ENCODE data around the gene COQ6. TPM values are rescaled to one million over a fixed set of nuclear protein-coding genes. Genes with fewer than 3 reads are reported as not detected.

COQ6 gene
- total and polyA plus RNA-seq, 2 of the 8 experiments (the other 6 are each of a cell fraction or from before 2014, with no cell fraction given): 9.5 to 15.5 TPM

DNA sequence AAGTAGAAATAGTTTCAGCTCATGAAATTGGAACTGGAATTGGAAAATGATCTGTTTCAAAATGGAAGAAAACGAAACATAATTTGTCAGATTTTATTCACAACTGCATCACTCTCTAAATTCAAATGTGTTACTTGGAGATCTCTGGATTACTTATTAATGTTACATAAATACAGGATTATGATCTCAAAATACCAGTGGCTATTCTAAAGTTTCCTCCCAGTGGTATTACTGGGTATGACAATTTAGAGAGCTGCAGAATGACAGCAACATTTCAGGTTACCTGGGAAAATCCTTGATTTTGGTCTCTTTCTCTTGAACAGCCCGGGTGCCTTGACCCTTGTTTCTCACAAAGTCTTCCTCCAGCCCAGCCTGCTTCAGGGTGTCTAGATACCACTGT is 14.4 kb upstream of the COQ6 start:
- CTCF ChIA-PET (ENCODE audit: partially characterized antibody): interaction anchor here (0.6 to 2.2 kb wide), 29 partner anchors 8 to 272 kb away, joined by 3 to 12 read pairs (median 3); no protein-coding TSS in a partner anchor
- no peak for FAIRE-seq
- no peak for TF ChIP-seq SP1 (IDR thresholded peaks at IDR 0.05; ENCODE audit: low read depth, low read length)
- no peak for TF ChIP-seq MAFK (IDR thresholded peaks at IDR 0.05; ENCODE audit: low read depth, low read length)
- no peak for TF ChIP-seq CHD1 (IDR thresholded peaks at IDR 0.05; ENCODE audit: low read depth, low read length)
- TF ChIP-seq RXRA (IDR thresholded peaks at IDR 0.05; ENCODE audit: insufficient read depth, low read depth, low read length): no peak
- TF ChIP-seq SIRT6 (IDR thresholded peaks at IDR 0.05; ENCODE audit: low read length): no peak
- TF ChIP-seq HDAC6 (IDR thresholded peaks at IDR 0.05; ENCODE audit: low read depth, low read length): no peak
- TF ChIP-seq TAF7 (optimal IDR thresholded peaks at IDR 0.05; ENCODE audit: borderline replicate concordance, low read depth, low read length): no peak
- no peak for TF ChIP-seq CBX5 (IDR thresholded peaks at IDR 0.05; ENCODE audit: low read depth, low read length)
- TF ChIP-seq EGR1 (IDR thresholded peaks at IDR 0.05; ENCODE audit: borderline replicate concordance, low read depth, low read length): no peak
- no peak for TF ChIP-seq RFX5 (IDR thresholded peaks at IDR 0.05; ENCODE audit: borderline replicate concordance, low read depth, low read length)
- TF ChIP-seq NANOG (IDR thresholded peaks at IDR 0.05; ENCODE audit: insufficient read depth, low read depth, low read length, poor library complexity, severe bottlenecking): no peak
- no peak for TF ChIP-seq NRF1 (IDR thresholded peaks at IDR 0.05; ENCODE audit: low read depth, low read length)
- no peak for TF ChIP-seq BACH1 (IDR thresholded peaks at IDR 0.05; ENCODE audit: low read length)
- no peak for TF ChIP-seq GTF2F1 (IDR thresholded peaks at IDR 0.05; ENCODE audit: borderline replicate concordance, low read depth, low read length)
- no peak for TF ChIP-seq JUN (IDR thresholded peaks at IDR 0.05; ENCODE audit: low read depth, low read length)
- no peak for TF ChIP-seq PHF8 (conservative IDR thresholded peaks at IDR 0.05; ENCODE audit: low read depth, low read length)

More for the DNA sequence above, 14.4 kb upstream of the COQ6 start:
- no peaks in the 10 kb centered on the region for H4K20me1 ChIP-seq (replicated peaks in 1 of 2; ENCODE audit: control insufficient read depth in 1 of 2, insufficient read depth in 2 of 2, low read length in 2 of 2)
- no peak overlapping the region for H3K4ac ChIP-seq (replicated peaks; ENCODE audit: insufficient read length, low read depth, low read length)
- H3K23me2 ChIP-seq (ENCODE audit: low read depth, low read length): no peaks in the 10 kb centered on the region
- no peaks in the 10 kb centered on the region for H3K4me1 ChIP-seq (replicated peaks in 1 of 4; ENCODE audit: control insufficient read depth in 3 of 4, insufficient read depth in 4 of 4, low read length in 3 of 4)
- H3K56ac ChIP-seq (replicated peaks; ENCODE audit: insufficient read length, low read depth, low read length): no peak overlapping the region
- no peak overlapping the region for H2AK5ac ChIP-seq (ENCODE audit: low read depth, low read length)
- no peak overlapping the region for H4K5ac ChIP-seq (ENCODE audit: insufficient read length, low read depth, low read length)
- H4K8ac ChIP-seq (ENCODE audit: extremely low read depth, insufficient read depth, low read length): no peak overlapping the region
- H2BK15ac ChIP-seq (ENCODE audit: low read length): no peak overlapping the region
- no peak overlapping the region for H2BK12ac ChIP-seq (ENCODE audit: low read depth, low read length)
- H4K91ac ChIP-seq (replicated peaks; ENCODE audit: insufficient read length, low read length): no peak overlapping the region
- H3K27me3 ChIP-seq (replicated peaks in 1 of 4; ENCODE audit: control insufficient read depth in 3 of 4, extremely low read depth in 1 of 4, insufficient read depth in 3 of 4, low read length in 3 of 4): no peaks in the 10 kb centered on the region
- H2BK120ac ChIP-seq (replicated peaks; ENCODE audit: low read depth, low read length): no peak overlapping the region
- H3K9me3 ChIP-seq (ENCODE audit: insufficient read depth in 2 of 2, low read depth in 1 of 2, low read length in 1 of 2): no peaks in the 10 kb centered on the region
- no peak overlapping the region for H3K18ac ChIP-seq (ENCODE audit: extremely low read depth, low read length)
- H2AFZ ChIP-seq (ENCODE audit: low read length): no peak overlapping the region
- H3K79me2 ChIP-seq (ENCODE audit: control insufficient read depth in 1 of 2, insufficient read depth in 2 of 2, low read length in 2 of 2): no peaks in the 10 kb centered on the region
- WGBS, 2 experiments (ENCODE audit: extremely low coverage in 1 of 2, insufficient coverage in 1 of 2, insufficient read length in 1 of 2, insufficient replicate concordance in 2 of 2, low coverage in 1 of 2, low lambda C conversion rate in 2 of 2, missing lambda C conversion rate in 1 of 2): 87% methylated on average over 2 of the region's 2 CpGs; no CpG with 5 or more reads in 1 of the 2 experiments
- H3K14ac ChIP-seq (ENCODE audit: insufficient read length): no peak overlapping the region
- no peak overlapping the region for H3K4me2 ChIP-seq (ENCODE audit: insufficient read depth in 1 of 2, low read depth in 2 of 2, low read length in 2 of 2)
- H3K23ac ChIP-seq (ENCODE audit: insufficient read length): no peak overlapping the region
- no peak overlapping the region for H2BK5ac ChIP-seq (ENCODE audit: low read depth, low read length)
- H2BK20ac ChIP-seq (ENCODE audit: low read length): no peak overlapping the region
- DNase-seq (ENCODE audit: low read depth in 1 of 2, low spot score in 2 of 2): no peak
- no peak overlapping the region for H3K27ac ChIP-seq (ENCODE audit: low read depth, low read length)
- H3K9ac ChIP-seq (replicated peaks in 1 of 4; ENCODE audit: extremely low read depth in 1 of 4, low read depth in 3 of 4, low read length in 3 of 4): no peak overlapping the region
- H3K4me3 ChIP-seq (ENCODE audit: extremely low read depth in 1 of 4, insufficient read depth in 2 of 4, low read depth in 3 of 4, low read length in 4 of 4): no peak overlapping the region
- H3K36me3 ChIP-seq (ENCODE audit: control insufficient read depth in 2 of 4, insufficient read depth in 4 of 4, low read length in 3 of 4): peaks cover 0 to 15% (median 6%) of the 10 kb centered on the region in 4 experiments; a peak in 7 of 8 replicates
- no peaks in the 10 kb centered on the region for H3K79me1 ChIP-seq (ENCODE audit: low read depth, low read length)
- POLR2A ChIA-PET (ENCODE audit: partially characterized antibody): interaction anchor here (0.6 to 1.4 kb wide), 3 partner anchors 11 to 25 kb away, joined by 3 to 7 read pairs (median 3); partner anchors contain the start of genes COQ6 and FAM161B
